Measurements from ENCODE around the gene PYCR2. TPM values are rescaled to one million over a fixed set of nuclear protein-coding genes. Genes with fewer than 3 reads are reported as not detected.

PYCR2 gene
- total RNA-seq, 2 experiments from 2014 or later = 136 to 181 TPM

GRCh38 chr1:225944387-225944786 lies 20.3 kb upstream of the PYCR2 start:
- POLR2A ChIA-PET = interaction anchor here (0.8 to 7.9 kb wide), 13 partner anchors 10 to 177 kb away, joined by 3 to 83 read pairs (median 5); partner anchors contain the start of genes PYCR2 and TMEM63A
- Histone ChIP-seq H3K79me2 (ENCODE audit: insufficient read depth, low read depth, low read length) (no peaks in the 10 kb centered on the region), H3K9me2 (ENCODE audit: insufficient read depth, low read length) (no peaks in the 10 kb centered on the region), H3K27ac (ENCODE audit: low read depth, low read length, poor library complexity, severe bottlenecking) (peak overlapping the region; percentile 95), H2AFZ (ENCODE audit: low read length) (peak overlapping the region; percentile 45; the same call in 1 of the 2 replicates), H3K36me3 (ENCODE audit: insufficient read depth, low read length) (no peaks in the 10 kb centered on the region), H3K4me1 (ENCODE audit: insufficient read depth, low read length, poor library complexity, severe bottlenecking) (peaks cover 86% of the 10 kb centered on the region), H3K4me3 (ENCODE audit: low read depth, low read length, poor library complexity, severe bottlenecking) (peak overlapping the region; percentile 34), H3K4me2 (ENCODE audit: low read length) (peak overlapping the region; percentile 76), H3K9me3 (ENCODE audit: low read length) (no peaks in the 10 kb centered on the region), H4K20me1 (ENCODE audit: insufficient read depth, low read length) (no peaks in the 10 kb centered on the region)
- no TSS peak for BruUV-seq (replicated peaks)
- DNase-seq (ENCODE audit: low spot score) = peak; percentile 39
- intact Hi-C loops (cut with micrococcal nuclease; ENCODE audit: unreplicated experiment) = loop anchor here (5.0 kb wide), 1 partner anchor 517 kb away; the partner anchor contains the start of gene LBR
- no peak for TF ChIP-seq CTCF (conservative IDR thresholded peaks at IDR 0.05; ENCODE audit: low read length)
- CTCF ChIA-PET (ENCODE audit: unreplicated experiment) = interaction anchor here (1.0 kb wide), 1 partner anchor 55 kb away, joined by 3 read pairs; the partner anchor contains the start of gene SDE2

- Histone ChIP-seq H3K4me2 (ENCODE audit: low read length) (peak overlapping the region; percentile 76), H3K9me2 (ENCODE audit: insufficient read depth, low read length) (no peaks in the 10 kb centered on the region), H2AFZ (ENCODE audit: low read length) (no peak overlapping the region; the same call in 1 of the 2 replicates), H4K20me1 (ENCODE audit: insufficient read depth, low read length) (no peaks in the 10 kb centered on the region), H3K9me3 (ENCODE audit: low read length) (no peaks in the 10 kb centered on the region), H3K27ac (ENCODE audit: low read depth, low read length, poor library complexity, severe bottlenecking) (peak overlapping the region; percentile 95), H3K36me3 (ENCODE audit: insufficient read depth, low read length) (no peaks in the 10 kb centered on the region), H3K4me3 (ENCODE audit: low read depth, low read length, poor library complexity, severe bottlenecking) (no peak overlapping the region), H3K79me2 (ENCODE audit: insufficient read depth, low read depth, low read length) (no peaks in the 10 kb centered on the region), H3K4me1 (ENCODE audit: insufficient read depth, low read length, poor library complexity, severe bottlenecking) (peaks cover 78% of the 10 kb centered on the region)
- intact Hi-C loops (cut with micrococcal nuclease; ENCODE audit: unreplicated experiment) = loop anchor here (2.0 to 5.0 kb wide), 2 partner anchors 61 to 516 kb away; partner anchors contain the start of genes LBR and TMEM63A
- no TSS peak for BruUV-seq (replicated peaks)
- TF ChIP-seq CTCF (conservative IDR thresholded peaks at IDR 0.05; ENCODE audit: low read length) = no peak
- TF ChIP-seq EZH2phosphoT487 (IDR thresholded peaks at IDR 0.05; ENCODE audit: borderline replicate concordance, low read depth, low read length) = no peak
- ChIA-PET CTCF (ENCODE audit: unreplicated experiment) (interaction anchor here (1.0 kb wide), 1 partner anchor 56 kb away, joined by 3 read pairs; the partner anchor contains the start of gene SDE2), POLR2A (interaction anchor here (0.9 to 7.9 kb wide), 8 partner anchors 11 to 165 kb away, joined by 3 to 83 read pairs (median 5); partner anchors contain the start of genes PYCR2 and TMEM63A)
- no peak for DNase-seq (ENCODE audit: low spot score)
These were observed 19.5 kb upstream of the PYCR2 start for GRCh38 chr1:225943582-225943981.

GRCh38 chr1:225942574-225942973 lies 18.5 kb upstream of the PYCR2 start:
- no TSS peak for BruUV-seq (replicated peaks)
- Histone ChIP-seq H3K9me2 (ENCODE audit: insufficient read depth, low read length) (no peaks in the 10 kb centered on the region), H3K27ac (ENCODE audit: low read depth, low read length, poor library complexity, severe bottlenecking) (peak overlapping the region; percentile 95), H3K79me2 (ENCODE audit: insufficient read depth, low read depth, low read length) (no peaks in the 10 kb centered on the region), H3K4me3 (ENCODE audit: low read depth, low read length, poor library complexity, severe bottlenecking) (peak overlapping the region; percentile 45), H2AFZ (ENCODE audit: low read length) (no peak overlapping the region), H3K4me1 (ENCODE audit: insufficient read depth, low read length, poor library complexity, severe bottlenecking) (peaks cover 72% of the 10 kb centered on the region), H3K4me2 (ENCODE audit: low read length) (peak overlapping the region; percentile 76), H3K36me3 (ENCODE audit: insufficient read depth, low read length) (no peaks in the 10 kb centered on the region), H3K9me3 (ENCODE audit: low read length) (no peaks in the 10 kb centered on the region), H4K20me1 (ENCODE audit: insufficient read depth, low read length) (no peaks in the 10 kb centered on the region)
- CTCF ChIA-PET (ENCODE audit: unreplicated experiment) = interaction anchor here (0.9 kb wide), 1 partner anchor 165 kb away, joined by 3 read pairs; the partner anchor contains the start of gene SRP9
- peak; percentile 97 for DNase-seq (ENCODE audit: low spot score)
- POLR2A ChIA-PET = interaction anchor here (0.5 to 7.9 kb wide), 8 partner anchors 9 to 458 kb away, joined by 3 to 83 read pairs (median 4); partner anchors contain the start of gene PYCR2
- TF ChIP-seq CTCF (conservative IDR thresholded peaks at IDR 0.05; ENCODE audit: low read length) = no peak
- no peak for TF ChIP-seq EZH2phosphoT487 (IDR thresholded peaks at IDR 0.05; ENCODE audit: borderline replicate concordance, low read depth, low read length)
- intact Hi-C loops (cut with micrococcal nuclease; ENCODE audit: unreplicated experiment) = loop anchor here (1.0 to 5.0 kb wide), 3 partner anchors 18 to 515 kb away; partner anchors contain the start of genes LBR, PYCR2 and TMEM63A
